MCF 10A (cell line): ENCODE results near the gene METRNL. TPM values are rescaled to one million over a fixed set of nuclear protein-coding genes. Genes with fewer than 3 reads are reported as not detected.

ENCODE experiments used
- BruUV-seq: library from RNA; stranded (reverse); fragments of 400-500 nt; replicated peaks from 2 replicates; lab custom pipeline; 2021; lab: Mats Ljungman, UMichigan
- CTCF ChIA-PET: fragments of 300-600 bp; sonication (Branson Sonifier 250); formaldehyde crosslinking; extraction: SDS; loops from one replicate; lab custom pipeline; 2021; ENCODE audit warnings: antibody characterized with exemption, inconsistent platforms; lab: Yijun Ruan, JAX
- POLR2A ChIA-PET: fragments of 300-600, 350-650 bp; sonication (Branson Sonifier 250); formaldehyde crosslinking; extraction: SDS; loops from one replicate; lab custom pipeline; 2020; ENCODE audit warnings: antibody characterized with exemption, inconsistent platforms; lab: Yijun Ruan, JAX
- DNase-seq: peaks from one replicate; pipeline ENCODE4 v3.0.0-alpha.2; 2018; ENCODE audit not compliant: unreplicated experiment
- H3K27ac Mint-ChIP-seq: one replicate; pipeline ENCODE4 v1.8.0; 2022; ENCODE audit warnings: mild to moderate bottlenecking, low read depth, mixed read lengths; ENCODE audit not compliant: unreplicated experiment
- H3K27me3 Mint-ChIP-seq: one replicate; pipeline ENCODE4 v1.8.0; 2022; ENCODE audit warnings: mixed read lengths; ENCODE audit not compliant: insufficient read depth, unreplicated experiment
- H3K36me3 Mint-ChIP-seq: one replicate; pipeline ENCODE4 v1.8.0; 2022; ENCODE audit warnings: mild to moderate bottlenecking, moderate library complexity, mixed read lengths; ENCODE audit not compliant: insufficient read depth, unreplicated experiment
- H3K4me1 Mint-ChIP-seq: one replicate; pipeline ENCODE4 v1.8.0; 2022; ENCODE audit warnings: mixed read lengths; ENCODE audit not compliant: insufficient read depth, unreplicated experiment
- H3K4me3 Mint-ChIP-seq: one replicate; pipeline ENCODE4 v1.8.0; 2022; ENCODE audit warnings: mild to moderate bottlenecking, moderate library complexity, mixed read lengths; ENCODE audit not compliant: unreplicated experiment
- H3K9me3 Mint-ChIP-seq: one replicate; pipeline ENCODE4 v1.8.0; 2022; ENCODE audit warnings: mixed read lengths; ENCODE audit not compliant: unreplicated experiment
- intact Hi-C: fragments of 100-400 bp; cut with micrococcal nuclease; formaldehyde crosslinking; loops from 2 replicates; pipeline ENCODE4 v1.14.1; 2022
- total RNA-seq: library from RNA; stranded (reverse); gene quantifications from 2 replicates; pipeline ENCODE4 v1.2.3, GENCODE V29; 2022
- TF ChIP-seq, protein P1 (sequence below): fragments of 200-600 bp; IDR thresholded peaks from one replicate; pipeline ENCODE4 v1.8.0; 2022; ENCODE audit warnings: antibody characterized with exemption, mild to moderate bottlenecking; ENCODE audit not compliant: unreplicated experiment

METRNL gene
- total RNA-seq, 1 experiment from 2014 or later, result 14.5 TPM

DNA sequence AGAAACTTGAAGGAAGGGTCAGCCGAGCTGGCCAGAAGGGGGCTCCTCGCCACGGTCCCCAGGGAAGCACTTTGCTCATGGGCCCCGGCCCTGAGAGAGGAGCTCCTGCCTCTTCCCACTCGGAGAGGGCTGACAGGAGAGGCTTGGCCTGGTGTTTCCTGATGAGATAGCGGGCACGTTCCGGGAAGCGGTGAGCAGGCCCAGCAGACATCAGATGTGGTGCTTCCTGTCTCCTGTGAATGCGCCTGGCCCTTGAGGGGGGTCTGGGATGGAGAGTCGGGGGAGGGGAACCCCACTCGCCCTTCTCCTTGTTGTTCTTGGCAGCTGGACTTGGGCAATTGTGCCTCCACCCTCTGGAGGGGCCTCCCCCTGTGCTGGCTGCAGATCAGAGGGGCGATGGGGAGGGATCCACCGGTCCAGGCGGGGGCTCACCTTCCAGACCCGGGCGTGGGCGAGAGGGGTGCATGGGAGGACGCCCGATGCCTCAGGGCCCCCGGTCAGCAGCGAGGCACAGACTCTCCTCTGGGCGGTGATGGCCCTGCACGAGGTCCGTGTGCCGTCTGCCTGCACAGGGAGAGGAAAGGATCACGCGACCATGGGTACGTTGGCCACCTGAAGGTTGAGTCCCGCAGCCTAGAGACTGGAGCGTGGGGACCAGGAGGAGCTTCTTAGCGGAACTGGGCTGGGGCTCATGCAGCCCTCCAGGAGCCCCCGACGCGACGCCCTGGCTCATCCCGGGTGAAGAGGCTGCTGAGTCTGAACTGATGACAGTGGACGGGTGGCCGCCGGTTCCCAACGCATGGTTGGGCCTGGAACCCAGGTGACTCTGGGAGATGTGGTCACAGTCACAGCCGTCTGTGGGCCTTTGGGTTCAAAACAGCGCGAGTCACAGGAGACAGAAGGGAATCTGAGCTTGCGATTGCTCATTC, 25.4 kb downstream of the METRNL start:
- intact Hi-C loops, result no loop called here
- H3K9me3 Mint-ChIP-seq, result no peaks in the 10 kb centered on the region
- peak overlapping the region; percentile 46 for H3K4me3 Mint-ChIP-seq
- H3K27ac Mint-ChIP-seq, result no peak overlapping the region
- peaks cover 13% of the 10 kb centered on the region for H3K27me3 Mint-ChIP-seq
- no TSS peak for BruUV-seq
- CTCF ChIA-PET, result no interaction called here
- no peak for DNase-seq
- POLR2A ChIA-PET, result no interaction called here
- TF ChIP-seq, protein P1, sequence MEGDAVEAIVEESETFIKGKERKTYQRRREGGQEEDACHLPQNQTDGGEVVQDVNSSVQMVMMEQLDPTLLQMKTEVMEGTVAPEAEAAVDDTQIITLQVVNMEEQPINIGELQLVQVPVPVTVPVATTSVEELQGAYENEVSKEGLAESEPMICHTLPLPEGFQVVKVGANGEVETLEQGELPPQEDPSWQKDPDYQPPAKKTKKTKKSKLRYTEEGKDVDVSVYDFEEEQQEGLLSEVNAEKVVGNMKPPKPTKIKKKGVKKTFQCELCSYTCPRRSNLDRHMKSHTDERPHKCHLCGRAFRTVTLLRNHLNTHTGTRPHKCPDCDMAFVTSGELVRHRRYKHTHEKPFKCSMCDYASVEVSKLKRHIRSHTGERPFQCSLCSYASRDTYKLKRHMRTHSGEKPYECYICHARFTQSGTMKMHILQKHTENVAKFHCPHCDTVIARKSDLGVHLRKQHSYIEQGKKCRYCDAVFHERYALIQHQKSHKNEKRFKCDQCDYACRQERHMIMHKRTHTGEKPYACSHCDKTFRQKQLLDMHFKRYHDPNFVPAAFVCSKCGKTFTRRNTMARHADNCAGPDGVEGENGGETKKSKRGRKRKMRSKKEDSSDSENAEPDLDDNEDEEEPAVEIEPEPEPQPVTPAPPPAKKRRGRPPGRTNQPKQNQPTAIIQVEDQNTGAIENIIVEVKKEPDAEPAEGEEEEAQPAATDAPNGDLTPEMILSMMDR, result no peak
- no peaks in the 10 kb centered on the region for H3K36me3 Mint-ChIP-seq
- H3K4me1 Mint-ChIP-seq, result peaks cover 13% of the 10 kb centered on the region

DNA sequence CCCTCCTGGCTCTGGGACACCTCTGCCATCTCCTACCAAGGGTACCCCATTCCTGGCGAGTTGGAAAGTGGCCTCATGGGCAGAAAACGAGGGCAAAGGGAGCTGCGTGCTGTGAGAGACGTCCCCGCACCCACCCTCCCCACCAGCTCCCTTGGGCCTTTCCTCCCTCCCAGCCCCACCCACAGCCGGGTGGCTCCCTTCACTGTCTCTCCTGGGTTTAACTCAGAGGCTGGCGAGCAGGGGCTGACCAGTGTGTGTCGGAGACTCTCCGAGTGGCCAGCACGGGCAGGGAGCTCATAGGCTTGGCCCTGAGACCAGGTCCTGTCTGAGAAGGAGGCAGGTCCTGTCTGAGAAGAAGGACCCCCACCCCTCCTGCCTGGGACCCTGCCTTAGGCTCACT, 26.1 kb downstream of the METRNL start:
- no peak overlapping the region for H3K27ac Mint-ChIP-seq

DNA sequence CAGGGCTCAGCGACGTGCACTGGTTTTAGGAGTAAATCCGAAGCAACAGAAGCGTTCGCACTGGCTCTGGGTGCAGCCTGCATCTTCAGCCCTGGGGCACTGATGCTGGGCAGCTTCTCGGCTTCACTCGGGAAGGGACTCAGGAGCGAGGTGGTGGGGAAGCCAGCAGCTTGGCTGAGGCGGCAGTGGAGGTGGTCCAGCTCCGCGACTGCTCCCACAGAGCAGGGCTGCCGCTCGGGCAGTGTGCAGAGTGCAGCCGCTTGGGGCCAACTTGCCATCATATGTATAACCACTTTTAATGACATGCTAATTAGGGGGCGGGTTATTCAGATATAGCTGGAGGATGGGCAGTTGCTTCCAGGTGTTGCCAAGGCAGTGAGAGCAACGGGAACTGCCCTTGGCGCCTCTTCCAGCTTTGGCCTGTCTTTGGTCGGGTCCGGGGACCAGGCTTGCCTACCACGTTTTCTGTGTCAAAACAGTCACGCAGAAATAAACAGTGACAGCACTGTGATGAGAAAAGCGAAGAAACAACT, 26.7 kb downstream of the METRNL start:
- POLR2A ChIA-PET, result no interaction called here
- Mint-ChIP-seq H3K27ac (no peak overlapping the region), H3K27me3 (peaks cover 13% of the 10 kb centered on the region), H3K36me3 (no peaks in the 10 kb centered on the region), H3K9me3 (no peaks in the 10 kb centered on the region), H3K4me3 (no peak overlapping the region), H3K4me1 (peaks cover 24% of the 10 kb centered on the region)
- intact Hi-C loops, result no loop called here
- TF ChIP-seq, protein P1, result no peak
- BruUV-seq, result no TSS peak
- no peak for DNase-seq
- CTCF ChIA-PET, result no interaction called here

More for the DNA sequence above, 26.1 kb downstream of the METRNL start:
- TF ChIP-seq, protein P1, result no peak
- Mint-ChIP-seq H3K9me3 (no peaks in the 10 kb centered on the region), H3K27me3 (peaks cover 13% of the 10 kb centered on the region), H3K36me3 (no peaks in the 10 kb centered on the region), H3K4me1 (peaks cover 20% of the 10 kb centered on the region), H3K4me3 (no peak overlapping the region)
- ChIA-PET CTCF (no interaction called here), POLR2A (no interaction called here)
- BruUV-seq, result no TSS peak
- DNase-seq, result no peak
- intact Hi-C loops, result no loop called here

DNA sequence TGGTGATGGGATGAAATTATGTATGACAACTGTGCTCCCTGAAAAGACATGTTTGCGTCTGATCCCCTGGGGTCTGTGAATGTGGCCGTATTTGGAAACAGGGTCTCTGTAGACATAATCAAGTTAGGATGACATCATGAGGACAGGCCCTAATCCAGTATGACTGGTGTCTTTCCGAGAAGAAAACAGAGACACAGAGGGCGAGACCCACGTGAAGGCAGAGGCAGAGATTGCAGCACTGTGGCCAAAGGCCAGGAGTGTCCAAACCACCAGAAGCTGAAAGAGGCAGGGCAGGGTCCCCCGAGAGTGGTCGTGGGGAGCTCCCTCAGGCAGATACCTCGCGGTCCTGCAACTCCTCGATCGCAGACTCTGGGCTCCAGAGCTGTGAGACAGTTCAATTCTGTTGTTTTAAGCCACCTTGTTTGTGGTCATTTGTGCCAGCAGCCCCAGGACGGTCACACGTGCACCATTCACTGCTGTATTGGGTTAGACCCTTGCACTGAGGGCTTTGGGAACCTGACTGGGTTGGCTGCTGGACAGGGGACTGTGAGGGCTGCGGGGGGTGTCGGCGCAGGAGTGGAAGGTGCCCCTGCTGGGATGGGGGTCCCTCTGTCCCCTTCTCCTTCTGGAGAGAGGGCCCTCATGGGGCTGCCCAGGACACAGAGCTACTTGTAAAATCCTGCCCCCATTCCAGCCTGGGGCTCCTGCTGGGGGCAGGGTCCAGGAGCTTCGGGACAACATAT, 27.7 kb downstream of the METRNL start:
- CTCF ChIA-PET, result no interaction called here
- H3K9me3 Mint-ChIP-seq, result no peaks in the 10 kb centered on the region
- H3K4me1 Mint-ChIP-seq, result peaks cover 15% of the 10 kb centered on the region
- peaks cover 13% of the 10 kb centered on the region for H3K27me3 Mint-ChIP-seq
- H3K4me3 Mint-ChIP-seq, result no peak overlapping the region
- TF ChIP-seq, protein P1, result no peak
- no peaks in the 10 kb centered on the region for H3K36me3 Mint-ChIP-seq
- intact Hi-C loops, result no loop called here
- POLR2A ChIA-PET, result no interaction called here
- no peak for DNase-seq
- no TSS peak for BruUV-seq
- no peak overlapping the region for H3K27ac Mint-ChIP-seq
